Left kidney (tissue), 2 donors: Measurements from ENCODE around the gene IL26. TPM values are rescaled to one million over a fixed set of nuclear protein-coding genes. Genes with fewer than 3 reads are reported as not detected.
A peak's percentile ranks its signal among the peaks of the same experiment; 100 is the strongest.
"Not testable (repeated sequence)": the region's sequence is repeated elsewhere in the genome, so short reads cannot be mapped to it uniquely, and the experiment has no call there.

Experiments
- DNase-seq: peaks from one replicate; pipeline ENCODE4 v3.0.0-alpha.2; 2013
- polyA plus RNA-seq: library from polyadenylated mRNA; unstranded; fragments of 120-200 nt; gene quantifications from one replicate; pipeline ENCODE4 v1.2.1, GENCODE V29; 2013; ENCODE audit not compliant: insufficient read length

IL26 gene
- polyA plus RNA-seq, 1 donor = not detected

DNA sequence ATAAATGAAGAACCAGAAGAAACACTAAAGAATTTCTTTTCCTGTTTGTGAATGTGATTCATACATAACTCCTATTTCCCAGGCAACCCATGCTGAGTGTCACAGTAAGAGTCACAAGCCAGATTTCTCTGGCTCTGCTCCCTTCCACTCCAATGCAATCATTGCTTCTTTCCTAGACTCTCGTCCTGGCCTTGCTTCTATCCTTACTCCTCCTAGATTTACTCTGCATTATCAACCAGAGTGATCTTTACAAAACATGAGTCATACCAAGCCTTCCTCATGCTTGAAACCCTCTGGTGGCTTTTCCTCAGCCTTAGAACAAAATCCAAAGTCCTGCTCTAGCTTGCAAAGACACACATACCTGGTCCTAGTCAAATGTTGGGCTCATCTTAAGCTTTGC is 14.5 kb upstream of the IL26 start:
- no peak for DNase-seq

DNA sequence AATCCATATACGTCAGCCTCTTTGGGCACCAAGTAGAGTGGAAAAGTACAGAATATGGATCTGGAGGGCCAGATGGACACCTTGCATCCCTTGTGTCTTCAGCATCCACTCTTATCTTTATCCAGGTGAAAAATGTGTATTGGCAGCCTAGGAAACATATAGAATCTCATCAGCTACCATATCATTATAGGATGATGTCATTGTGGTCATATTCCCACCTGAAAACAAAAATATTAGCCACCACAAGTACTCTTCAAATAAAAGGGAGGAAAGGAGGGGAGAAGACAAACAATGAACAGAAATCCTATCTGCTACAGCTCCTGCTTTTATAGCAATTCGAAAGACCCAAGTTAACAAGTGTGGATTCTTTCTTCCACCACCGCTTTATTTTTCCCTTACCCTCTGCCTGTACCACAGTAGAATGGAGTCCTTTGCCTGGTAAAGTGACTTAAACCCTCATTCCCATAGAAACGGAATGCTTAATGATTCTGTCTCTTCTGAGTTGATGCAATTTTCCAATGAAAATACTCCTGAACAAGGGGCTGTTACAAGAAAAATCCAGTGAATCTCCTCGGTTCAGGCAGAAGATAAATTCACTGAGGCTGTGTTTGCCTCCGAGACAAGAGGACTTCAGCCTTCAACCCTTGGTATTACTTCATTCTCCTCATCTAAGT is 13.8 kb upstream of the IL26 start:
- DNase-seq = no peak

DNA sequence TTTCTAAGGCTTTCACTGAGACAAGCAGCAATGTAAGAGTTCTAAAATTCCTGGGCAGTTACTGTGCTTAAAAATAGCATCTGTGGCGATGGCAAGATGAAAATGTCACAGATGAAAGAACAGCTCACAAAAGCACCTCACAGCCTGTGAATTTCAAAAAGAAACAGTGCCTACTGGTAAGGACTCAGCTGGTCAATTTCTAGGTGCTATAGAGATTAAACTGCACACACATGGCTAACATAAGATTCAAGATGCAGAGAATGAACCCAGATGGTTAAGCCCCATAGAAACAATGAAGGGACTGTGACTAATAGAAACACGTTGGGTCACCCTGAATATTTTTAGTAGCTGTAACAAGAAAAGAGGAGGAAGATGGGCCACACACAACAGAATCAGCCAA is 12.0 kb upstream of the IL26 start:
- no peak for DNase-seq

DNA sequence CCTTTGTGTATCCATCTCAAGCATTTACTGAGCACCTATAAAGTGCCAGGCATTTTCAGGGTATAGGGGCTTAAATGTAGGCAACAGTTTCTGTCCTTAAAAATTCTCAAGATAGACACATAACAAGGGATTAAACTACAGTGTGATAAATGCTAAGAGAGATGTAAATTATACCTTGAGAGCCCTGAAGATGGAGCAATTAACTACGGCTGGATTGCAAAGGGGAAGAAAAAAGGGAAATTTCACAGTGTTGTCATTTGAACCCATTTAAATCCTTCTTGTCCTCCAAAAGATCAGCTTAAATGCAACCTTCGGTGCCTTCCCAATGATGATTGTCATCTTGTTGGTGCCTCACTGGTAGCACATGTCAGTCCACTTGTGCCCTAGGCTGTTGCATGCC is 11.5 kb upstream of the IL26 start:
- no peak for DNase-seq

DNA sequence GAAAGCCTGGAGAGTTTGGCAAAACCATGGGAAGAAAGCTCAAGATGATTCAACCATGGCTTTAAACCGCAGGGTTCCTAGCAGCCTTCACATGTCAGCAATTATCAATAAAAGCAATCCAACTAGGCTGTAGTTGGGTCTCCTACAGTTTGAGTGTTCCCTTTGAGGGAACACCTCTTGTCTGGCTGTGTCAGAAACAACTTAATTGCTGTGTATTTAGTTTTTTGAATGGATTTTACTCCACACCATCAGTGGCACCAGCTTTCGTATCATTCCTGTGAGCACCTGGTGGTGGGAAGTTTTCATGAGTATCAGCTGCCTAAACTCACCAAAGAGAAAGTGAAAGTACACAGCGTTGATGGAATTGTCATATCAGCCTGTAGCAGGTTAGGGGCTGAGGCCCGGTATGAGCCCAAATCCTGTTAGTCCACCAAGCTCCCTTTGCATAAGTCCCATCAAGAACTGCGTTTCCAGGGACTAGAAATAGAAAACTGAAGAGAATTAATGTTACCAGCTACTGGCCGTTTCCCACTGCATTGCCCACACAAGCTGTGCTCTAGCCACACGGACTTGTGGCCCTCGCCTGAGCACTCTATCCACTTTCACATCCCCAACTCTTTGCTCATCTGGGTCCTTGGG is 10.9 kb upstream of the IL26 start:
- no peak for DNase-seq

DNA sequence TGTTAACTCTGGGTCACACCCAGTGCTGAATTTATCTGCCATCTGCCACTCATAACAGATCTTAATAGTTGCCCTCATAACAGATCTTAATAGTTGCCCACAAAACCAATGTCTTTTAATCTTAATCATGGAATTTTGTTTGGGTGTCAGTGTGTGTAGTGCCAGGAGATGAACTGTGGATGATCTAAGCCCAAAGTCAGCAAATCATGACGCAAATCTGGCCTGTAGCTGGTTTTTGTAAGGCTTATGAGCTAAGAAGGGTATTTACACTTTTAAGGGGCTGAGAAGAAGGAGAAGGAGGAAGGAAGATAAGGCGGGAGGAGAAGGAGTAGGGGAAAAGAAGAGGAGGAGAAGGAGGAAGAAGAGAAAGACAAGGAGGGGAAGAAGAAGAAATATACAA is 10.0 kb upstream of the IL26 start:
- no peak for DNase-seq

DNA sequence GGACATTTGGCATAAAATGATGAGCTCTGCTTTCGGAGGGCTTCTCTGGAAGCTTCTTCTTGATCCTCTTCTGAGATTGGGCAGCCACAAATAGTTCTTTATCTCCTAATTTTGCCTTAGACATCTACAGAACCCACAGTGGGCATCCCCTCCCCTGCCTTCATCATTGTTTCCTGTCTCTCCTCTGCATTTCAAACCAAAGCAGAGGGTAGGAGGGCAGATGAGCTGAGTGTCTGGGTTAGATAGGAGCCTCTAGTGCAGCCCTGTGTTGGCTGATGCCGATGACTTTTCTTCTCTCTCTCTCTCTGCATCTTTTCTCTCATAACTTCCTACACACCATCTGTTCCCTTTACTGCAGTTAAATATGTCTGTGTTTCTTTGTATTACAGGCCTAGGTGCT is 8.5 kb upstream of the IL26 start:
- DNase-seq = no peak

DNA sequence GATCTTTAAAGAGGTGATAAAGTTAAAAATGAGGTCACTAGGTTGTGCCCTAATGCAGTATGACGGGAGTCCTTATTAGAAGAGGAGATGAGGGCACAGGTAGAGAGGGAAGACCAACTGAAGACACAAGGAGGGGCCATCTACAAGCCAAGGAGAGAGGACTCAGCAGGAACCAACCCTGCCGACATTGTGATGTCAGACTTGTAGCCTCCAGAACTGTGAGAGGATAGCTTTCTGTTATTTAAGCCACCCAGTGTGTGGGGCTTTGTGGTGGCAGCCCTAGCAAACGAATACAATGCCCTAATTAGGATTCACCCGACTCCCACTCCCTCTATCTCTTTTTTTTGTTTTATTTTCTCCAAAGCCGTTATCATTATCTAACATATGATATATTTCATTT is 7.9 kb upstream of the IL26 start:
- DNase-seq = no peak

DNA sequence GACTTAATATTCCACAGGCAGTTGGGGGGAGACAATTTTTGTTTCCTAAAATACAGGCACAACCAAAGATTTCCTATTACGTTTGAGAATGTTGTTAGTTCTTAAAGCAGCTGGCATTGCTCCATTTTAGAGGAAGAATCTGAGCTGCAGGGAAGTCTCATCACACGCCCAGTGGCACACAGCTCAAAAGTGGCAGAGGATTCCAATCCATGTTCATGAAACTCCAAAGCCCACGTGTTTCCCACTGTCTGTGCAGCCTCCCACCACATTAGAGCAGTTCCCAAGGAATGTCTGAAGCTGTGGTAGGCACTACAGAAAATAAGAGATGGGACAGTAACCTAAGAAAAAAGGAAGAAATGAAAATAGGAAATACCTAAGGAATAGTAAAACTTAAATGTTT is 6.1 kb upstream of the IL26 start:
- DNase-seq = no peak

DNA sequence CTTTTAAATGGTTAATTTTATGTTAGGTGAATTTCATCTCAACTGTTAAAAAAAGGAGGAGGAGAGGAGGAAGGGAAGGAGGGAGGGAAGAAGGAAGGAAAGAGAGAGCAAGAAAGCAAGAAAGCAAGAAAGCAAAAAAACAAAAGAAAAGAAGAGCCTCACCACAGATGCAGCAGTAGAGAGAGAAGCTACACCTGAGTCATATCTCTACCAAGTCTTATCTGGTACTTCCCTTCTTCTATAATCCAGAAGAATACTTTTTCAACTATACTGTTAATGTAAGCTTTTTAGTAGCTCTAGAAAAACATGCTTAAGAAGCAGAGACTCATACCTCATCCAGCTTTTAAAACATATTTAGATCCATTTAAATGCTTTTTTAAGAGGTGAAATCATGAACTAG is 5.6 kb upstream of the IL26 start:
- no peak for DNase-seq

DNA sequence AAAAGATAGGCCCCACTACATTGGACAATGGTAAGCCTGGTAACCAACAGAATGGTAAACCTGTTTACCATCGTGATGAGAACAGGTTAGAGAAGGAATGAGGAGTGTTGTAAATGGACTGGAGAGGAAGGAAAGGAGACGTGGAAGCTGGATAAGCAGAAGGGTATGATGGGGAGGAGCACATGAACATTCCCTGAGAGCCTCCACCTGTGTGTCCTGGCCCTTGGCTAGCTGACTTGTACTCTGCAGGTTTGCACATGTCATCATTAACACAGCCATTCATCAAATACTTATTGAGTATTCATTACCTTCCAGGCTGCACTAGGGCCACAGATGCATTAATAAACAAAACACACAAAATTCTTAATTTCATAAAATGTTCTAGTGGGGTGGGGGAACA is 4.3 kb upstream of the IL26 start:
- DNase-seq = no peak

DNA sequence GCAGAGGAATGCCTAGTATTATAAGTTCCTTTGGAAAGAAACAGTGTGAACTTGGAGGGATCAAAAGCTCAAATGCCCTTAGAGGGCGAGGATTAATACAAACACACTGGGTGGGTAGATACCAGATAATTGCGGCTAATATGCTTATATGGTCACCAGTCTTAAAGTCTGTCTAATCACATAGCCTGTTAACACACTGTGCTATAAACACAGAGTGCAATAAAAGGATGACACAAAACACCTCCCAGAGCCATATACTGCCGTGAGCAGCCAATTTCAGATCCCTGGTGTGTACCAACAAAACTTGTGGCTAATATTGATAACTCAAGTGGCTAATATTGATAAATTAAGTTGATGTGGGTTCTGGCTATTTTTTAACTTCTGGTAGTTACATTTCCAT is 1.7 kb upstream of the IL26 start:
- DNase-seq = no peak

DNA sequence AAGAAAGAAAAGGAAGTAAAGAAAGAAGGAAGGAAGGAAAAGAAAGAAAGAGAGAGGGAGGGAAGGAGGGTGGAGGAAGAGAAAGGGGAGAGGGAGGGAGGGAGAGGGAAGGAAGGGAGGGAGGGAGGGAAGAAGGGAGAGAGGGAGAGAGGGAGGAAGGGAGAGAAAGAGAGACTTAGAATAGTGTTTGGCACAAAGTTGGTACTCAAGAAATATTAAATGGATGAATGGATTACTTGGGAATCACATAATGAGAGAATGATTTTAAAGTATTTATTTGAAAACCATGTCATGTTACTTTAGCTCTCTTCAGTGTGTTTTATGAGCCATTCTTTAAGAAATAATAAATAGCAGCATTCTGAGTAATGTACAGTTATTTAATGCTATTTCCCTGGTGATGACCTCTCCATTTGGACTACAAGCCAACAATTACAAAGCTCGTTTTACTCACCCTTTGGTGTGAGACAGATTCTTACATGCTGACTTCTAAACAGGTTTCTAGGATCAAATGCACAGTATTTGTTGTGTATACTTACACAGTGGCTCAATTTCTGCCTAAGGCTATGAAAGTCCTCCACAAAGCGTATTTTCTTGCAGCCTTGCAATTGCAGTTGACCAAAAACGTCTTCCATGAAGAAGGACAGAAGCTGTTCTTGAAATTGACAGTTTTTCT is 861 bp downstream of the IL26 start:
- DNase-seq = no peak

DNA sequence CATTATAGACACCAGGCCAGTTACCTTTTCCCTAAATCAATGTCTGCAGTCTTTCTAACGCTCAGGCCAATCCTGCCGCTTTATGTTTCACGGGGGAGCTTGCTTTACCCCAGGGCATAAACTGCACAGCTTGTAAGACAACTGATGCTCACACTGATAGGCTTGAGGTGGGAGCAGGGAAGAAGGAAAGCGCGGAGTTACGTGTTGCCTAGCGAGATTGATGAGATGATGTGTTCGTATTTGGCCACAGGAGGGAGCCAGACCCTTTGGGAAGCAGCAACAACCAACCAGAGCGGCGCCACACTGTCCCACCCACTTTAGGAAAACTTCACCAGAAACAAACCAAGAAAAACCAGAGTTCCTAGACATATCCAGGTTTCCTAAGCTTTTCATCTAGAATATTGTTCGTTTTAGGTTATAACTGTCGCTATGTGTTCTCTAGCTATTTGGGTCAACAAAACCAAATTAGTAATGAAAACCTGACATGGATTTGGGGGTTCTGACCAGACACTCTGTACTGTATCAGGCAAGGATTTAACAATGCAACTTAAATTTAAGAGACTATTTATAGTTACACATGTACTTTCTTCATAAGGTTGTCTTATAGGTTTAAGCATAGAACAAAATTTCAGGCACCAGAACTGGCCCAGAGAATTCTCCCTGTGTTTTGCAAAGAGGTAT is 2.4 kb downstream of the IL26 start:
- peak; percentile 82 for DNase-seq

DNA sequence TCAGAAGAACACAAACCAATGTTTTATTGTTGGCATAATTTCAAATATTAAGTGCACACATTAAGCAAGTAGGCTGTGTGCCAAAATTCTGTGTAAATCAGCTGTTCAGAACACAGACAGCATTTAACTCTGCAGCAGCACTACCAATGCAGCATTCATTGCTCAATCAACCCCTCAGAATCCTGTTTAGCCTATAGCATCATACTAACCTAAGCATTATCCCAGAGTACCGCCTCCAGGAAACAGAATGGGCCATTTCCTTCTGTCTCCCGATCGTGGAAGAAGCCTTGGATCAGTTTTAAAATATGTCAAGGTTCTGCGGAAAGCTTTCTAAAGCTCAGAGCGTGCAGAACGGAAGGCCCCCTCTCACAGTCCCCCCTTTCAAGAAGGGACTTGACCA is 3.3 kb downstream of the IL26 start:
- no peak for DNase-seq

DNA sequence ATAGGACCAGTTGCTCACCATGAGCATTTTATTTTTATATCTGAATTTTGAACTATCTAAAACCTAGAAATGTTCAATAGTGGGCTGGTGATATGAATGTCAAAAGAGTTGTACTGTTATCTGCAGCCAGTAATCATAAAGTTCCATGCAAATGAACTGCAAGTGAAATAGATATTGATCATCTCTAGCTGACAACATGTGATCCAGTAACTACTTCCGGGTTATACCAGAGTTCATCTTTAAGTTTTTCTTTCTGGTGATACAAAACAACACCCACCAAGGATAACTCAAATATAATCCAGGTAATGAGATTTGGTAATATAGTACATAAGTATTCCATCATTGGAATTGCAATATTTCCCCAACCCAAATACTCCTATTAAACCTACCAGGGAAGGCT is 4.1 kb downstream of the IL26 start:
- no peak for DNase-seq

DNA sequence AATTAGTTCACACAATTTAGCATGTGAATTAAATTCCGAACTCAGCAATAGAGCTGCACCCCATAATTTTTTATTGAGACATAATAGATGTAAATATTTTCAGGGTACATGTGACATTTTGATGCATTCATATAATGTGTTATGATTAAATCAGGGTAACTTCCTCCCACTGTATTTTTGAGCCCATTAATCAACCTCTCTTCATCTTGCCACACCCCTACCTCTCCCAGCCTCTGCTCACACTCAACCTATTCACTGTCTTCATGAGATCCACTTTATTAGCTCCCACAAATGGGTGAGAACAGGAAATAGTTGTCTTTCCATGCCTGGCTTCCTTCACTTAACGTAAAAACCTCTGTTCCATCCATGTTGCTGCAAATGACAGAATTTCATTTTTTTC is 14.7 kb downstream of the IL26 start:
- no peak for DNase-seq

DNA sequence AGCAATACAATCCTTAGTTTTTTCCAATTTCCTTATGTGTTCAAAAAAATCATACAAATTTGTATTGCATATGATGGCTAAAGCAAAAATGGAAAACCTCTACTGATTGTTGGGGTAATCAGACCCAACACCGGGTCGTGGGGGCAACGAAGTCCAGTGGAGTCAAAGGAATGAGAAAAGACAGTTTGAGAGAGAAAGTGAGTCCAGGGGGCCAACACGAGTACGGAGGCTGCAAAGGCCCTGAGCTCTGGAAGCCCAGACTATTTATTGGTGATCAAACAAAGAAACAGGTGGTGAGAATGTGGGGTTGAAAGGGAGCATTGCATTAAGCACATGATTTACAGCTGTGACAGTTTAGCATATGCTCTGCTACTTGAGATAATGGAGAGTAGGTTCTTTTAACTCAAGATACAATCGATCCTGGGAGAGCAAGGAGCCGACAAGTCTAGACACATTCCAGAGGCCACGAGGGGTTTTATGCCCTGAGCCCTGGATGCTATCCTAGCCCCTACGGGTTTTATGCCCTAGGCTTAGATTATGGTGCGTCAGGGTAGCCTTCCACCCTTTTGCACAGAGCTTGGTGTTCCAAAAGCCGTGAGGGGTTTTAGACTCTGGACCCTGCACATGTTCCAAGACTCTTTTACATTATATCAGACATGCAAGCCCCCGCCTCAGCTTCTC is 16.4 kb downstream of the IL26 start:
- not testable (repeated sequence) for DNase-seq

DNA sequence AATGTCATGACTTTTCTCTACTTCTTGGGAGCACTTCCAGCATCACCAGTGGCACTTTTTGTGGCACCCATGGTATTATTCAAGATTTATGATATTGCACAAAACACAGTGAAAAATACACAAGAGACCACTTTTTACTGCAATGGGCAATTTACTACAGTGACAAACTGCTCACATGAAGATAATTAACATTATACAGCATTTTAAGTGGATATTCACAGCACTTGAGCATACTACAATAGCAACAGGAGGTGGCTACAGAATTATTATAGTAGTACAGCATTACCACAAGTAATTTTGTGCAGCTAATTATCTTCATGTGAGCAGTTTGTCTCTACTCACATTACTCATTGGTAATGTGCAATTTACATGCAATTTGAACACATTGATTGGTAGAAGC is 18.3 kb downstream of the IL26 start:
- no peak for DNase-seq

DNA sequence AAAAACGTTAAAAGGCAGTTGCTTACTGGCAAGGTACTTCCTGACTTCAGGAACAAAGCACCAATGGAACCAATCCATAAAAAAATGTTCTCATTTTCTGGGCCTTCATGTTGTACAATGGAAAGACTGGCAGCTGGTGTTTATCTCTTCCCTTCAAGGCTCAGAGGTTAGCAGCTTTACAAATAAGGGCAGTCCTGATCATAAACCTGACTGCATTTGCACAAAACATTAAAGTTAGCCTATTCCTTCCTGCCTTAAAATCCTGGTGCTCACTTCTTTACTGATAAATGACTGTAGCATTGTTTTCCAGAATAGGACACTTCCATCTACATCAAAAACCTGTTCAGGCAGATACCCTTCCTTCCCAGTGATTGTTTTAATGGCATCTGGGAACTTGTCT is 19.2 kb downstream of the IL26 start:
- DNase-seq = no peak

DNA sequence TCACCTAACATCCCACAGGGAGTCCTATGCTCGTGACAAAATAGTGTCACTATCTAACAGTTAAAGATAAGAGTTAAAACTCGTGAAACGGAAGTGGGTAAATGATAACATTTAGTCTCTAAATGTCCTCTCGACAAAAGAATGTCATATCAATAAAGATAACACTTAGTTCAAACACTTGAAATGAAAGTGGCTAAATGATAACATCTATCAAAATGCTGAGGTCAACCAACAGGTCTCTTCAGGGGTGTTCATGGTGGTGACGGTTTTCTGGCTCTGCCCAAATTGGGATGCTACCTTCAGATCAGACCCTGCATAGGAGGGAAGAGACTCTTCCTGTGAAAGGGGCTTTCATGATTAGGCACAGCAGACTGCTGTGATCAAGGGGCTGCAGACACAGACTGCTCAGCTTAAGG is 22.1 kb downstream of the IL26 start:
- DNase-seq = no peak

DNA sequence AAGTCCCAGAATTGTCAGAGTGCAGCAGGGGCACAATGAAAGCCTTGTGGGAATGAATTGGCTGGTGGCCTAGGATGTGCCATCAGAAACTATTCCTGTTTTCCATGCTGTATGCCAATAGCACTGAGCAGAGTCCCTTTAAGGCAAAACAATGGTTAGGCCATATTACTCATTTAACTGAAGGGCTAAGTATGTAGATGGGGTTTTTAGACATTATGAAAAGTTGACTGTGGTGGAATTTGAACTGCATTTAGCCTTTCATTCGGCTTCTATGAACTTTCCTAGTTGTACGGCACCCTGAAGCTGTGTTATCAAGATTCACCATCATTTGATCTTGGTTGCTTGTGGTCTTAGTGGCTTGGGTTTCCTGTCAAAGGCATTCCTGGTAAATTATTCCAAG is 24.8 kb downstream of the IL26 start:
- DNase-seq = no peak

DNA sequence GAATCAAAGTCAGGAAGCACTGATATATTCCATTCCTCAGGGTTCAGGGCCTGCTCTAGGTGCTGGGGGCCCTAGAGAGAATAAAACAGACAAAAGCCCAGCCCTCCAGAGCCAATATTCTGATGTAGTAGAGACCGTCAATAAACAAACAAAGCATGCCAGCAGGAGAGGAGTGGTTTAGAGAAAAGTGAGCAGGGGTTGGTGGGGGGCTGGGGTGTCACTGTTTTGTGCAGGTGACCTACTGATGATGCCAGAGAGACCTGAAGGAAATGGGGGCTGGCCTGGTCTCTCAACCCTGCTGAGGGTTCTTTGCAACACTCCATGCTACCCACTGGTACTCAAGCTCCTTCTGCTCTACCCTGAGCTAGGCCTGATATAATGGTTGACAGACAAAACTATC is 26.5 kb downstream of the IL26 start:
- no peak for DNase-seq
